GM12891 (cell line): ENCODE measurements around the gene ZNF532.

Source experiments
- POLR2A ChIP-seq: IDR thresholded peaks from 2 replicates; pipeline ENCODE4 v1.6.1; 2011; ENCODE audit warnings: low read depth, low read length, control low read depth
- POLR2AphosphoS5 ChIP-seq: IDR thresholded peaks from 2 replicates; pipeline ENCODE4 v1.6.1; 2011; ENCODE audit warnings: low read depth, low read length, control low read depth
- SPI1 ChIP-seq: IDR thresholded peaks from 2 replicates; pipeline ENCODE4 v1.6.1; 2011; ENCODE audit warnings: low read depth, low read length, control low read depth
- TAF1 ChIP-seq: IDR thresholded peaks from 2 replicates; pipeline ENCODE4 v1.6.1; 2011; ENCODE audit warnings: low read depth, low read length, control low read depth

DNA sequence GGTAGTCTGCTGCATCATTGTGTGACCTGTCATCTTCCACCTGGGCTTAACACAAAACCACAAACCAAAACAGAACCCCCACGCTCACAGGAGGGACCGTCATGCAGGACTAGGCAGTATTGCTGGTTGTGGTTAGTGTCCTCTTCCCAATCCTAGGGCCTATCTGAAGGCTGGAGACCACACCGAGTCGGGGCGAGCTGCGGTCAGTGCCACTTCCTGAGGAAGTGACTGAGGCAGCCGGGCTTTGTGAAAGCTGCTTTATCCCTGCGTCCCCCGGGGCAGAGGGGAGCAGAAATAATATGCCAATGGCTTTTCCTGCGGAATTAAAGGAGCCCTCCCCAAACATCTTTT is 22.9 kb downstream of the ZNF532 start:
- TF ChIP-seq POLR2AphosphoS5 (no peak), POLR2A (no peak), TAF1 (no peak), SPI1 (peak; percentile 55)
